OCI-LY1 (cell line): ENCODE data around the gene CDK16.

ENCODE experiments used
- CTCF ChIP-seq: fragments of 200-600 bp; sonication (generic), shearing (Covaris generic); IDR thresholded peaks from 2 replicates; pipeline ENCODE4 v1.5.1; 2017; ENCODE audit warnings: mild to moderate bottlenecking, antibody characterized with exemption, low read length, moderate library complexity, mixed read lengths
- EZH2 ChIP-seq: fragments of 200-600 bp; sonication (generic), shearing (Covaris generic); IDR thresholded peaks from 2 replicates; pipeline ENCODE4 v1.8.0; 2017; ENCODE audit warnings: borderline replicate concordance, mixed run types, mild to moderate bottlenecking, antibody characterized with exemption, low read length, moderate library complexity, mixed read lengths

- TF ChIP-seq CTCF (no peak), EZH2 (no peak)
These were observed 3.9 kb upstream of the CDK16 start for GRCh38 chrX:47214435-47215077.
